IPS-NIHi7 (cell line): Measurements from ENCODE around the gene PDE8B.

Experiments
- DNase-seq: peaks from one replicate; pipeline ENCODE4 v3.0.0; 2012; ENCODE audit warnings: mixed read lengths; ENCODE audit errors: extremely low spot score

PDE8B gene

DNA sequence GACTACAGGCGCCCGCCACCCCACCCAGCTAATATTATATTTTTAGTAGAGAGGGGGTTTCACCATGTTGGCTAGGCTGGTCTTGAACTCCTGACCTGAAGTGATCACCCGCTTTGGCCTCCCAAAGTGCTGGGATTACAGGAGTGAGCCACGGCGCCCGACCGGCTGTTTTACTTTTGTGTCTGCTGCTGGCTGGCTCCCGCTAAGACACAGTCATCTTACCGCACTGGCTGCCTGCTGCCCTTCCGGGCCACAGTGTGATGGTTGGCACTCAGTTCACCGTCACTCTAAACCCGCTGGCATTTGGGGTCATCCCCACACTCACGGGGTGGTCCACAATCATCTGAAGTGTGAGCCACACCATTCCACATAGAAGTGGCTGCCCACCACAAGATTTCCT lies 188.0 kb downstream of the PDE8B start:
- DNase-seq: no peak

DNA sequence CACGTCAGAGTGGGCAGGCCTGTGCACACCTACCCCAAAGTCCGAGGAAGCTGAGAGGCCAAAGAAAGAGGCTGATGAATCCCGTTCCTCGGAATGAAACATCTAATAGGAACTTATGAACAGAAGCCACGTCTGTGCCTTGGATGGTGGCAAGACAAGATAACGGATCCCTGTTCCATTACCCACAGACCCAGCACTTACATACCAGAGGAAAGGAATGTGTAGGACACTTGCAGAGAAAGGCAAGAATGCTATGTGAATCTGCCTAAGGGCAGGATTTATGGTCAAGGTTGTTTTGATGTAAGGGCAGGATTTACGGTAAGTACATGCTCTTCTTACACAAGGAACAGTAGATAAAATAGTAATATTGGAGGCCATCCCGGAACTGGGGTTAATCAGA lies 188.4 kb downstream of the PDE8B start:
- DNase-seq: no peak

DNA sequence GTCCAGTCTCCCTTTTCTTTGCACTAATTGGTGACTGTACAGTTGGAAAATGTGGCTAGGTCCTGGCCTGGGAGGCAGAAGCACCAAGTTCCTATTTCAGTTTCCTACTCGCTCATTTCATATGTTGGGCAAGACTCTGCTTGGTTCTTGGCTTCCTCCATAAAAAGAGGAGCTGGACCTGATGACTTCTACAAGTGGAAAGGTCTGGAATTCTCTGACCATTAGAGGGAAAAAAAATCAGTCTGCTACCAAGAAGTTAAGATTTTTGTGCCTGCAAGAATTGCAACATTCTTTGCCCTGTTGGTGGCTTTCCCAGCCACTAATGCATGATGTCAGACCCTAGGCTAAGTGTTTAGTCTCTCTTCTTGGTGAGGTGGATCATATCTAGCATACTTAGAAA lies 190.2 kb downstream of the PDE8B start:
- no peak for DNase-seq

DNA sequence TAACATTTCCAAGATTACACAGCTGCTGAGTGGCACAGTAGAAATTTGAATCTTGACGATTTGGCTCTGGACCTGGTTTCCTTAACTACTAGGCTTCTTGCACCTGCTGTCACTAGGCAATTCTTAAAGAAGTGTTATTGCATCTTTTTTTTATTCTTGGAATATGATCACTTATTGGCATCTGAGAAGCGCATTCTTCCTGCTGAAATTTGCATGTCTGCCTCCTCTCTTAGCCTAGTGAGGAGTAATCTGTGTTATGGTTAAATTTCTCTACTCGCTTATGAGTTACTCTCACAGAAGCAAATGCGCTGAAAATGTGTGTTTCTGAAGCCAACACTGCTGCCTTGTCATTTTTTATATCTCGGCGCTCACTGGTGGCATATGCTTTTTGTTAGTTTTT lies 192.3 kb downstream of the PDE8B start:
- DNase-seq: no peak

DNA sequence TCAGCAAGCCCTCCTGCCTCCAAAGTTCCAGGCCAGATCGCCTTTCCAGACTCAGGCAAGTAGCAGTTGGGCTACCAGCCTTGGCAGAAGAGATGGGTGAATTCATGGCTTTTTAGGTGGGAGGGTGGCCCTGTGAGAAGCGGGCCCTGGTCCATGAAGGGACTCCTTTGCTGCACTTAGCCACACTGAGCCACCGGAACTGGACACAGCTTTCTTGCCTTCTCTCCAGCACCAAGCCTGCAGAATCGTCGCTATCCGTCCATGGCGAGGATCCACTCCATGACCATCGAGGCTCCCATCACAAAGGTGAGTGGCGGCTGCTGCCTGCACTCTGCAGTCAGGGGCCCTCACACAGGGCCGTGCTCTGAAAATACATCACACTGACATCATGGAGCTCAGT lies 196.7 kb downstream of the PDE8B start:
- DNase-seq: no peak

DNA sequence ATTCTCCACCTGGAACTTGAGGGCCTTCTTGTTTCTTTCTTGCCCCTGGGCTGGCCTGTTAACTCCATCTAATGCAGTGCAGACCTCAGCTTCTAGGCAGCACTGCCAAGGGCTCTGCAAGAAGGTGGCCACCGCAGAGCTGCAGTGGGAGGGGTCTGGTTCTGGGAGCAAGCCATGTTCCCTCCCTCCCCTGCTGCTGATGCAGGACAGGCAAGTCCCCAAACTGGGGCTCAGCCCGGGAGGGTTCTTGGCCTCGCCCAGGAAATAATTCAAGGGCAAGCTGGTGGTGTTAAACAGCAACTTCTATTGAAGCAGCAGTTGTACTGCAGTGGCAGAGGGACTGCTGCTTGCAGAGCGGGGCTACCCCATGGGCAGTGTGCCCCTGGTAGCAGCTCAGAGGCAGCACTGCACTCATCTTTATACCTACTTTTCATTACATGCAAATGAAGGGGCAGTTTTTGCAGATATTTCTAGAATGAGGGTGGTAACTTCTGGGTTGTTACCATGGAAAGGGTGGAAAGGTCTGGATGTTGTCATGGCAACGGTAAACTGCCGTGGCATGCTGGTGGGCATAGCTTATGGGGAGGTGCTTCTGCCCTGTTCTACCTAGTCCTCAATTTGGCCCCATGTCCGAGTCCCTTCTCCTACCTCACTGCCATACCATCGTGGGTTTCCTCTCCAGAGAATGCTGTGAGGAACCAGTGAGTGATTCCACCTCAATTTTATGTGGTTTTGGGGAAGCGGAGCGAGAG lies 199.6 kb downstream of the PDE8B start:
- no peak for DNase-seq

DNA sequence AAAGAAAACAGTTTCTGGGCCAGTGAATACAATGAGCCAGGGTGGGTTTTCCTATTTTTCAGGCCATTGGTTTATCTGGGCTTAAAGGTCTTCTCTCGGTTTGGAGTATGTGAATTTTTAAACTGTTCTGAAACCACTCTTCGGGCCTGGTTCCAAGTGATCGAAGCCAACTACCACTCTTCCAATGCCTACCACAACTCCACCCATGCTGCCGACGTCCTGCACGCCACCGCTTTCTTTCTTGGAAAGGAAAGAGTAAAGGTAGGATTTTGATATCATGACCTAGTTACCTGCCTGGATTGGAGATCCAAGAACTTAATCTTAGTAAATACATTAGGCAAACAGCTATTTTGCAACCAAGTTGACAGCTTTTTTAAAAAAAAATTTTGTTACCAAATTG lies 202.6 kb downstream of the PDE8B start:
- no peak for DNase-seq

DNA sequence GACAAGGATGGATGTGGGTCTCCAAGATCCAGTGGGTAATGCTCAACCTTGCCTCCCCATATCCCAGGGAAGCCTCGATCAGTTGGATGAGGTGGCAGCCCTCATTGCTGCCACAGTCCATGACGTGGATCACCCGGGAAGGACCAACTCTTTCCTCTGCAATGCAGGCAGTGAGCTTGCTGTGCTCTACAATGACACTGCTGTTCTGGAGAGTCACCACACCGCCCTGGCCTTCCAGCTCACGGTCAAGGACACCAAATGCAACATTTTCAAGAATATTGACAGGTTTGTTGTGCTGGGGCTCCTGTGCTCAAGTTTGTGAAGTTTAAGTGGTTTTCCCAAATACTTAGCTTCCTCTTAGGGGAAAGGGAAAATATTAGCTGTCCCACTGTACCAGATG lies 207.7 kb downstream of the PDE8B start:
- no peak for DNase-seq

DNA sequence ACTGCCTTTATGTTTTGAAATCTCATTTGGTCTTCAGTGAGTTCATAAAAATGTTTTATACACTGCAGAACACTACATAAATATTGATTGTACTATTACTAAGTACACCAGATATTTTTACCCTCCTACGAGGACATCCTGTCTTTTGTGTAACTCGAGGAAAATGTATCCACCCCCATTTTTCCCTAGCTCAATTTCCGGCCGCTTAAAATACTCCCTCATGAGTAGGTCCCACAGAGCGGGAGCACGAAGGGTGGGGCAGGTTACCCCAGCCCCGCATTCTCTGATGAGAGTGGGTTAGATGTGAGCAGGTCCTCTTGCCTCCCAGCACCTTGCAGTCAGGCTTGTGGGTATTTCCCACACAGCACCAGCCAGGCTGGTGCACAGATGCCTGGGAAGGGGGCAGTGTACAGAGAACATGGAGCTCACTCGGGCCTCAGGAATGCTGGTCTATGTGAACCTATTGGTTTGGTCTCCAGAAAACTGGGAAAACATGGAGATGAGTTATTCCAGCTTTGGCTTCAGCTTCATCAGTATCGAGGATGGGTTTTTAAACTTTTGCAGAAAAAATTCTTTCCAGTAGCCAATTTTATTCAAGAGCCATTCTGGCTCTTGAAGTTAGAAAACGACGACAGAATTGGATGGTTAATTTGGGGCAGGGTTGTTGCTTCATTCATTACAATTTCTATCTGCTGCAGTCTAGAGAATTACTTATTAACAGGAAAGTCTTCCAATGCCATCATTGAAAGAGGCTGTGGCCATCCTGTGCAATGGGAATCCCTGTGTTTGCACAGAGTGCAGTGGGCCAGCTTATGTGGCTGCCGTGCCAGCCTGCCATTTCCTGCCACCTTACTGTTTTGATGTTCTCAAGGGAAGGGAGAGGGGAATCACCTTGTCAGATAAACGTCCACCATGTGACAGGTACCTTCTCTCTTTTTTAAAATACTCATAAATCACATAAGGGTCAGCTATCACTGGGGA lies 208.4 kb downstream of the PDE8B start:
- DNase-seq: no peak

DNA sequence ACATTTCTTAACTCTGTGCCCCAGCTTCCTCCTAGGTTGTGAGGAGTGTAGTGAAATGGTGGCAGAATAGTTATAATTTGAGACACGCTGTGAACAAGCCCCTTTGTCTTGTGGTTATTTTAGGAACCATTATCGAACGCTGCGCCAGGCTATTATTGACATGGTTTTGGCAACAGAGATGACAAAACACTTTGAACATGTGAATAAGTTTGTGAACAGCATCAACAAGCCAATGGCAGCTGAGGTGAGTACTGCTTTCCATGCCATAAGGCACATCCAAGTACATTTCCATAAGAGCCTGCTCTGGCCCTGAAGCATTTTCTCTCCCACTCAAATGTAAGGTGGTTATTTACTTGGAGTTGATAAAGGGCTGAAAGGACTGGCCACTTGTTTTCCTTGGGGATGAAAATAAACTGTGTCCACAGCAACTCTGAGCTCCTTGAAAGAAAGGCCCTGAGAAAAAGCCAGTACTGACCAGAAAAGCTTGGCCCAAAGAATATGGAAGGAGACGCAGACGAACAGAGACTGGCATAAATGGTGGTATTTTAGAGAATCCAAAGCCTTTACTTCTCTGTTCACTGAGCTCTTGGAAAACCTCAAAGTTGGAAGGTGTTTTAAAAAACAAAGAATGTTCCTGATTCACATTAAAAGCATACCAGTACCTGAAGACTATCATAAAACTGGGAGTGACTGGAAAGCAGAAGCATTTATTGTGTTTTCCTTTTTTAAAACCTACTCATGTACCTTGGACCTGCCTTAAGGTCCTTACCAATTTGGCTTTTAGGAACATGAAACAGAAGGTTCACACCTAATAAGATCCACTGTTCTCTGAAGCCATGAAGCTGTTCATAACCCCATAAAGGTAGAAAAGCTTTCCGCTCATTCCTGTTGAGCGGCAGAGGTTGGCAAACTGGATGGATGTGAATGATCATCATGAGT lies 209.4 kb downstream of the PDE8B start:
- no peak for DNase-seq

DNA sequence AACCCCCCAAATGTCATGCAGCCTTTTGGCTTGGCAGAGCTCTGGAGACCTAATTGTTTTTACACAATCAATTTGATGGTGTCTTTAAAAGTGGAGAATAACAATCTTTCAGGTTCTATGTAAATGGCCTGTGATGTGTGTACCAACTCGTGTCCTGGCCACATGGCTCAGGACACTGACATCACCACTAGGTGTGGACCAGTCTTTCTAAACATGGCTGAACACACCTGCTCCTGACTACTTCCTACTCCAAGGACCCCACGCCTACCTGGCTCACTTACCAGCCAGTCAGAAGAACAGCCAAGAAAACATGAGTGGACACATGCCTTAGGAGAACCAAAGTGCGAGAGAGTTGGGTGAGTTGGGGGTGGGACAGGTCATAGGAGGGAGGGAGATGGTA lies 210.5 kb downstream of the PDE8B start:
- no peak for DNase-seq

DNA sequence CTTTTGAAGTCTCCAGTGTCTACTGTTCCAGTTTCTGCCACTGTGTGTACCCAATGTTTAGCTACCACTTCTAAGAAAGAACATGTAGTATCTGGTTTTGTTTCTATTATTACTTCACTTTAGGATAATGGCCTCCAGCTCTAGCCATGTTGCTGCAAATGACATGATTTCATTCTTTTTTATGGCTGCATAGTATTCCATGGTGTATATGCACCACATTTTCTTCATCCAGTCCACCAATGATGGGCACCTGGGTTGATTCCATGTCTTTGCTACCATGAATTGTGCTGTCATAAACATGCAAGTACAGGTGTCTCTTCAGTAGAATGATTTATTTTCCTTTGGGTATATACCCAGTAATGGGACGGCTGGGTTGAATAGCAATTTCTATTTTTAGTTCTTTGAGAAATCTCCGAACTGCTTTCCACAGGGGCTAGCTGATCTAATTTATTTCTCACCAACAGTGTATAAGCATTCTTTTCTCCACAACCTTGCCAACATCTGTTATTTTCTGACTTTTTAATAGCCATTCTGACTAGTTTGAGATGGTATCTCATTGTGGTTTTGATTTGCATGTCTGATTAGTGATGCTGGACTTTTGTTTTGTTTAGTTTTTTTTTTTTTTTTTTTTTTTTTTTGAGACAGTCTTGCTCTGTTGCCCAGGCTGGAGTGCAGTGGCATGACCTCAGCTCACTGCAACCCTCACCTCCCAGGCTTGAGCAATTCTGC lies 212.7 kb downstream of the PDE8B start:
- DNase-seq: no peak

DNA sequence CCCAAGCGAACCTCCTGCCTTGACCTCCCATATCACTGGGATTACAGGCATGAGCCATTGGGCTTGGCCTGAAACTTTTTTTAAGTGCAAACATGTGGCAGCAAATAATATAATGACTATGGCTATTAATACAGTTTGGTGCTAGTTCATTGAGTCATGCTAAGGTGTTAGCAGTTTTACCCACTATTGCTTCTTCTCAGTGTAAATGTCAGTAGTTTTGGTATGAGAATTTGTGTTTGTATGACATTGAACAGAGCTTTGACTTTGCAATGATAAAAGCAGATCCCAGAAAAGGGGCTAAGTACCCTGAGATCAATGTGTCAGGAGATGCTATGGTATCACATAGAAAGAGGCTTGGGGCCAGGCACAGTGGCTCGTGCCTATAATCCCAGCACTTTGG lies 214.4 kb downstream of the PDE8B start:
- DNase-seq: no peak

DNA sequence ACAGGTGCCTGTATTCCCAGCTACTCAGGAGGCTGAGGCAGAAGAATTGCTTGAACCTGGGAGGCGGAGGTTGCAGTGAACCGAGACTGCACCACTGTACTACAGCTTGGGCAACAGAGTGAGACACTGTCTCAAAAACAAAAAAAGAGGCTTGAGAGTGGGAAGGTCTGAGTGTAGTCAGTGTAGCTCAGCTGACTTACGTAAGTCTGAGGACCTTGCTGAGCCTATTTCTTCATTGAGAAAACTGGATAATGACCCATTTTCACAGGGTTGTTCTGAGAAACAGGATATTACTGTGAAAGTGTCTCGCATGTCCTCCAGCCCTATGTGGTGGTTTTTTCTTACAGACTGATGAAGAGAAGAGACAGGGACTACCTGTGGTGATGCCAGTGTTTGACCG lies 214.9 kb downstream of the PDE8B start:
- DNase-seq: no peak

DNA sequence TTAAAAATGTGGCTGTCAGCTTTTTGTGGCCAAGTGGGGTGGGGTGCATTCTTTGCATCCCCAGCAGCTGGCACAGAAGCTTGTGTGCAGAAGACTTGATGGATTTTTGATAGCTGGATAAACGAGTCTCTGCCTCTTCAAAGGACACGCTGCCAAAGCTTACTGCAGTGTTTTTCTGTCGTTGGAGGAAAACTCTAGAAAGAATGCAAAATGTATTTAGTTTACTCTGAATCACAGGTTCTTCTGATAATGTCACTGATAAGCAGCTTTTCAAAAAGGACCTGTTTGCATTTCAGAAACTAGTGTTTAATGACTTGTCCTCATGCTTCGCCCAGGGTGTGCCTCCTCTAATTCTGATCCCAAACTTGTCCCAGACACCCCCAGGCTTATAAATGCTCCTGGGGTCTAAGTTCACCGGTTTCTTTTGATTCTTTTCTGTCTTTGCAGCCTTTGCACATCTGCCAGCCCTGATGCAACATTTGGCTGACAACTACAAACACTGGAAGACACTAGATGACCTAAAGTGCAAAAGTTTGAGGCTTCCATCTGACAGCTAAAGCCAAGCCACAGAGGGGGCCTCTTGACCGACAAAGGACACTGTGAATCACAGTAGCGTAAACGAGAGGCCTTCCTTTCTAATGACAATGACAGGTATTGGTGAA lies 215.6 kb downstream of the PDE8B start:
- no peak for DNase-seq

DNA sequence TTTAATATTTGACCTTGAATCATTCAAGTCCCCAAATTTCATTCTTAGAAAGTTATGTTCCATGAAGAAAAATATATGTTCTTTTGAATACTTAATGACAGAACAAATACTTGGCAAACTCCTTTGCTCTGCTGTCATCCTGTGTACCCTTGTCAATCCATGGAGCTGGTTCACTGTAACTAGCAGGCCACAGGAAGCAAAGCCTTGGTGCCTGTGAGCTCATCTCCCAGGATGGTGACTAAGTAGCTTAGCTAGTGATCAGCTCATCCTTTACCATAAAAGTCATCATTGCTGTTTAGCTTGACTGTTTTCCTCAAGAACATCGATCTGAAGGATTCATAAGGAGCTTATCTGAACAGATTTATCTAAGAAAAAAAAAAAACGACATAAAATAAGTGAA lies 216.2 kb downstream of the PDE8B start:
- DNase-seq: no peak

DNA sequence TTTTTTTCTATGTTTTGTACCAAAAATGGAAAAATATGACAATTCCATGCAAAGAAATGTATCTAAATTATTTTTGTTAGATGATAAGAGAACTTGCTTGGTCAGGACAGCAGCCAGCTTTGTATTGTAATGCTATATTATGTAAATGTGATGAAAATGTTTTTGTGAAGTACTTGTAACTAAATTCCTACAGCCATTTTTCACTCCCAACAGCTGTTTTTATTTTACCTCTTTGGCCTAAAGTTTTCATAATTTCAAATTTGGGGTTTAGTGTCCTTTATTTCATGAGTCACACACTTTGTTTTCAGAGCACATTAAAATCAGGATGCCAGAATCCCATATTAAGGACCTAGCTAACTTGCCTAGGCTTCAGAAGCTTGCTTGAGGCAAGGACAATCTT lies 217.5 kb downstream of the PDE8B start:
- no peak for DNase-seq

DNA sequence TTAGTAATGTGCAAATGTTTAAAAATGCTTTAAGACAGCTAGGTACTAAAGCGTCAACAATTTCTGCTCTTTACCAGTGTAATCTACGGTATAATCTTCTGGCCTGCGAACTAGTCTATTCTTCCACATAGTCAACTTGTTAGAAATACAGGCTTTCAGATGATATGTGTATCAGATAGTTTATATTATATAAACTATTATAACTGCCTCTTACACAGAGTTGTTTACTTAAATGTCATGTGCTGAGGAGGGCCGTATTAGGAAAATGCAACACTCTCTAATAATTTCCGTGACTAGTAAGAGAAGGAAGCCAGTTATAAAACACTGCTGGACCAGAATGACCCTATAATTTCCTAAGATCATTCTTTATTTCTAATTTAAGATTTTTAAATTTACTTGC lies 218.0 kb downstream of the PDE8B start:
- no peak for DNase-seq

DNA sequence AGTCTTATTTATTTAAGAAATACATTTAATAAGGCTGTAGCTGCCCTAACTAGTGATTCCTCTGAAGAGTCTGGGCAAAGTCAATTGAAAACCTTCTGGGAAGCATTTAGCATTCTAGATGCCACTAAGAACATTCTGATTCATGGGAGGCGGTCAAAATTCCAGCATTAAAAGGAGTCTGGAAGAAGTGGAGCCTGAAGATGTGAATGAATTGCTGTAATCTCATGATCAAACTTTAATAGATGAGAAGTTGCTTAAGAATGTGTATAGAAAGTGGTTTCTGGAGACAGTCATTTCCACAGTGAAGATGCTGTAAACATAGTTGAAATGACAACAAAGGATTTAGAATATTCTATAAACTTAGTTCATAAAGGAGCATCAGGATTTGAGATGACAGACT lies 220.2 kb downstream of the PDE8B start:
- DNase-seq: no peak

DNA sequence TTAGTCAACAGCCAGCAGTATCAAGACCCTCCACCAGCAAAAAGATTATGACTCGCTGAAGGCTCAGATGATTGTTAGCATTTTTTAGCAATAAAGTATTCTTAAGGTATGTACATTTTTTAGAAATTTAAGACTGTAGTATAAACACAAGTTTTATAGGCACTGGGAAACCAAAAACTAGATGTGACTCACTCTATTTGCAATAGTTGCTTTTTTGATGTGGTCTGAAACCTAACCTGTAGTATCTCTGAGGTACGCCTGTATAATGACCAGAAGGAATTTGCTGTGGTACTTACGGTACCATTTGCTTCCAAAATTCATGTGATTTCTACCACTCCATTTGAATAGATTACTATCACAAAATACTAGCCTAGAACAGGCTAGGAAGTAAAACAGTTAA lies 220.8 kb downstream of the PDE8B start:
- no peak for DNase-seq

DNA sequence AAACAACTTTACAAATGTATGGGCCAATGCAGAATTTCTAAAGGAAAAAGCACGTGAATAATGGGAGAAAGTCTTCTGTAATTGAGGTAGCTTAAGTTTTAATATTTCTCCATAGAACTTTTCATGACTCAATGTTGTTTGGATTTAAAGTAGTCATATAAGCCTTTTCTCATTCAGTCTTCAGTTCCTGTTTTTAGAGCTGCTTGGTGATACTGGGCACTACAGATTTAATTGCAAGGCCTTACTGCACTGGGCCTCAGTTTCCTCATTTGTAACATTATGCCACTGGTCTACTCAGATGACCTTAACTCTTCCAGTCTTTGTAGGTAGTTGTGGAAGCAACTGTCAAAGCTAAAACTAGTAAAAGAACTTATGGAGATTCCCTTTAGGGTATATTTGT lies 221.2 kb downstream of the PDE8B start:
- DNase-seq: no peak
